SK-N-SH (cell line): Measurements from ENCODE around the gene MTHFD1L.

Source experiments
- NRF1 ChIP-seq: IDR thresholded peaks from 2 replicates; pipeline ENCODE4 v1.6.1; 2012; ENCODE audit warnings: low read depth, mild to moderate bottlenecking, low read length
- YY1 ChIP-seq: IDR thresholded peaks from 2 replicates; pipeline ENCODE4 v1.4.0; 2012; ENCODE audit warnings: low read depth, mild to moderate bottlenecking
- TF ChIP-seq, protein P1 (sequence below): fragments of 200-600 bp; sonication (generic); IDR thresholded peaks from 2 replicates; pipeline ENCODE4 v1.6.1; 2017; ENCODE audit warnings: antibody characterized with exemption, mild to moderate bottlenecking, moderate library complexity

DNA sequence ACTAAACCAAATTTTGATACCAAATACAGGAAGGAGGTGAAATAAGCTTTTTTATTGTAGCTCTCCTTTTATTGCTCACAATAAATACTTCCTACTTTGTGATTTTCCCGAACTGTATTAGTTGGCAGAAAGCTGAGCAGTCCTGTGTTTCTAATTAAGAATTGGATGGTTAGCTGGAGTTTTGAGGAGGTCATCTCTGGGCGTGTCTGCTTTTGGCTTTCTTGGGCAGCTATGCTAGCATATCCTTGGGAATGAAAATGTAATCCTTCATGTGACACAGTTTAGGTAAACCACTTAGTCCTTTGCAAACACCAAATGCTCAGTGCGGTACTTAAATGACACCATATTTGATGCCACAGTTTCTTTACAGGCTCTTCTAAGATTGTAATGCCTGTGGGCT lies 67.5 kb downstream of the MTHFD1L start:
- TF ChIP-seq, protein P1, sequence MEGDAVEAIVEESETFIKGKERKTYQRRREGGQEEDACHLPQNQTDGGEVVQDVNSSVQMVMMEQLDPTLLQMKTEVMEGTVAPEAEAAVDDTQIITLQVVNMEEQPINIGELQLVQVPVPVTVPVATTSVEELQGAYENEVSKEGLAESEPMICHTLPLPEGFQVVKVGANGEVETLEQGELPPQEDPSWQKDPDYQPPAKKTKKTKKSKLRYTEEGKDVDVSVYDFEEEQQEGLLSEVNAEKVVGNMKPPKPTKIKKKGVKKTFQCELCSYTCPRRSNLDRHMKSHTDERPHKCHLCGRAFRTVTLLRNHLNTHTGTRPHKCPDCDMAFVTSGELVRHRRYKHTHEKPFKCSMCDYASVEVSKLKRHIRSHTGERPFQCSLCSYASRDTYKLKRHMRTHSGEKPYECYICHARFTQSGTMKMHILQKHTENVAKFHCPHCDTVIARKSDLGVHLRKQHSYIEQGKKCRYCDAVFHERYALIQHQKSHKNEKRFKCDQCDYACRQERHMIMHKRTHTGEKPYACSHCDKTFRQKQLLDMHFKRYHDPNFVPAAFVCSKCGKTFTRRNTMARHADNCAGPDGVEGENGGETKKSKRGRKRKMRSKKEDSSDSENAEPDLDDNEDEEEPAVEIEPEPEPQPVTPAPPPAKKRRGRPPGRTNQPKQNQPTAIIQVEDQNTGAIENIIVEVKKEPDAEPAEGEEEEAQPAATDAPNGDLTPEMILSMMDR, result no peak
- TF ChIP-seq NRF1, result no peak
- TF ChIP-seq YY1, result no peak
